Activated CD8-positive, alpha-beta T cell treated with anti-CD3 and anti-CD28 coated beads for 36 hours (primary cell): ENCODE measurements around the gene NDEL1. TPM values are rescaled to one million over a fixed set of nuclear protein-coding genes. Genes with fewer than 3 reads are reported as not detected.
"Not testable (repeated sequence)": the region's sequence is repeated elsewhere in the genome, so short reads cannot be mapped to it uniquely, and the experiment has no call there.

Experiments used
- ATAC-seq: fragments of 200-7000 bp; cut with Tn5 transposase; one replicate; pipeline ENCODE4 v1.10.0; 2021; ENCODE audit warnings: mild to moderate bottlenecking, moderate library complexity
- CTCF ChIA-PET: fragments of 350-600 bp; sonication (Branson Sonifier 250); formaldehyde crosslinking; loops from one replicate; lab custom pipeline; 2021; ENCODE audit warnings: antibody characterized with exemption; lab: Charles Lee
- POLR2A ChIA-PET: fragments of 350-600 bp; sonication (Branson Sonifier 250); formaldehyde crosslinking; loops from one replicate; lab custom pipeline; 2021; ENCODE audit warnings: antibody characterized with exemption; lab: Charles Lee
- DNase-seq: peaks from one replicate; pipeline ENCODE4 v3.0.0-alpha.2; 2020
- H3K27ac Mint-ChIP-seq: one replicate; pipeline ENCODE4 v1.8.0; 2021; ENCODE audit warnings: mild to moderate bottlenecking, mixed read lengths
- H3K27me3 Mint-ChIP-seq: one replicate; pipeline ENCODE4 v1.8.0; 2021; ENCODE audit warnings: mixed read lengths
- H3K36me3 Mint-ChIP-seq: one replicate; pipeline ENCODE4 v1.8.0; 2021; ENCODE audit warnings: low read depth, mixed read lengths
- H3K4me1 Mint-ChIP-seq: one replicate; pipeline ENCODE4 v1.8.0; 2021; ENCODE audit warnings: low read depth, mixed read lengths
- H3K4me3 Mint-ChIP-seq: one replicate; pipeline ENCODE4 v1.8.0; 2021; ENCODE audit warnings: mild to moderate bottlenecking, moderate library complexity, mixed read lengths
- H3K9me3 Mint-ChIP-seq: one replicate; pipeline ENCODE4 v1.8.0; 2021; ENCODE audit warnings: mixed read lengths
- intact Hi-C: fragments of 100-400 bp; cut with micrococcal nuclease; formaldehyde crosslinking; loops from one replicate; pipeline ENCODE4 v1.10.0; 2022
- total RNA-seq, 2 experiments: library from RNA; stranded (reverse); gene quantifications; one replicate each; pipeline ENCODE4 v1.2.3, GENCODE V29; 2021
- TF ChIP-seq, protein P1 (sequence below): fragments of 200-600 bp; IDR thresholded peaks from one replicate; pipeline ENCODE4 v1.8.0; 2022; ENCODE audit warnings: antibody characterized with exemption, mild to moderate bottlenecking

Gene NDEL1
- total RNA-seq, 2 experiments from 2014 or later = 48.1 to 53.9 TPM

DNA sequence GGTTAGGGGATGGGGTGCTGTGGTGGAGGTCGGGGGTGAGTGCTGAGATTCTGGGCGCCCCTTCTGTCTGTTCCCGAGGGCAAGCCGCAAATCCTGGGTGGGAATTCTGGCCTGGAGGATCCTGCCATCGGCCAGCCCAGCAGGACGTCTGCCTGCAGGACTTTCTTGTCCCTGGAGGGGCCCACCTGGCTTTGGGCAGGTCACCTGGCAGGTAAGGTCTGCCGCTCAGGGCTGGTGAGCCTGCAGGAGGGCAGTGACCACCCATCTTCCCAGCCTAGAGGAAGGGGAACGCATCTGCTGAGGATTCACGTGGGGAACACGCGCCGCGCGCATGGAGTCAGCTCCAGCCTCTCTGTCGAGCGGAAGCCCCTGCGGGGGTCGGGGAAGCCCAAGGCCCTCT lies 43.4 kb upstream of the NDEL1 start:
- H3K4me3 Mint-ChIP-seq = no peak overlapping the region
- peaks cover 14% of the 10 kb centered on the region for H3K4me1 Mint-ChIP-seq
- no peaks in the 10 kb centered on the region for H3K36me3 Mint-ChIP-seq
- ChIA-PET CTCF (interaction anchor here (1.5 to 3.0 kb wide), 3 partner anchors 9 to 18 kb away, joined by 5 to 10 read pairs (median 10); partner anchors contain the start of gene KRABD2), POLR2A (interaction anchor here (1.0 to 1.3 kb wide), 2 partner anchors 10 to 12 kb away, joined by 3 to 5 read pairs; no protein-coding TSS in a partner anchor)
- H3K27ac Mint-ChIP-seq = no peak overlapping the region
- TF ChIP-seq, protein P1, sequence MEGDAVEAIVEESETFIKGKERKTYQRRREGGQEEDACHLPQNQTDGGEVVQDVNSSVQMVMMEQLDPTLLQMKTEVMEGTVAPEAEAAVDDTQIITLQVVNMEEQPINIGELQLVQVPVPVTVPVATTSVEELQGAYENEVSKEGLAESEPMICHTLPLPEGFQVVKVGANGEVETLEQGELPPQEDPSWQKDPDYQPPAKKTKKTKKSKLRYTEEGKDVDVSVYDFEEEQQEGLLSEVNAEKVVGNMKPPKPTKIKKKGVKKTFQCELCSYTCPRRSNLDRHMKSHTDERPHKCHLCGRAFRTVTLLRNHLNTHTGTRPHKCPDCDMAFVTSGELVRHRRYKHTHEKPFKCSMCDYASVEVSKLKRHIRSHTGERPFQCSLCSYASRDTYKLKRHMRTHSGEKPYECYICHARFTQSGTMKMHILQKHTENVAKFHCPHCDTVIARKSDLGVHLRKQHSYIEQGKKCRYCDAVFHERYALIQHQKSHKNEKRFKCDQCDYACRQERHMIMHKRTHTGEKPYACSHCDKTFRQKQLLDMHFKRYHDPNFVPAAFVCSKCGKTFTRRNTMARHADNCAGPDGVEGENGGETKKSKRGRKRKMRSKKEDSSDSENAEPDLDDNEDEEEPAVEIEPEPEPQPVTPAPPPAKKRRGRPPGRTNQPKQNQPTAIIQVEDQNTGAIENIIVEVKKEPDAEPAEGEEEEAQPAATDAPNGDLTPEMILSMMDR = no peak
- no peaks in the 10 kb centered on the region for H3K9me3 Mint-ChIP-seq
- ATAC-seq = no peak
- no peak for DNase-seq
- intact Hi-C loops = no loop called here
- H3K27me3 Mint-ChIP-seq = peaks cover 2% of the 10 kb centered on the region

DNA sequence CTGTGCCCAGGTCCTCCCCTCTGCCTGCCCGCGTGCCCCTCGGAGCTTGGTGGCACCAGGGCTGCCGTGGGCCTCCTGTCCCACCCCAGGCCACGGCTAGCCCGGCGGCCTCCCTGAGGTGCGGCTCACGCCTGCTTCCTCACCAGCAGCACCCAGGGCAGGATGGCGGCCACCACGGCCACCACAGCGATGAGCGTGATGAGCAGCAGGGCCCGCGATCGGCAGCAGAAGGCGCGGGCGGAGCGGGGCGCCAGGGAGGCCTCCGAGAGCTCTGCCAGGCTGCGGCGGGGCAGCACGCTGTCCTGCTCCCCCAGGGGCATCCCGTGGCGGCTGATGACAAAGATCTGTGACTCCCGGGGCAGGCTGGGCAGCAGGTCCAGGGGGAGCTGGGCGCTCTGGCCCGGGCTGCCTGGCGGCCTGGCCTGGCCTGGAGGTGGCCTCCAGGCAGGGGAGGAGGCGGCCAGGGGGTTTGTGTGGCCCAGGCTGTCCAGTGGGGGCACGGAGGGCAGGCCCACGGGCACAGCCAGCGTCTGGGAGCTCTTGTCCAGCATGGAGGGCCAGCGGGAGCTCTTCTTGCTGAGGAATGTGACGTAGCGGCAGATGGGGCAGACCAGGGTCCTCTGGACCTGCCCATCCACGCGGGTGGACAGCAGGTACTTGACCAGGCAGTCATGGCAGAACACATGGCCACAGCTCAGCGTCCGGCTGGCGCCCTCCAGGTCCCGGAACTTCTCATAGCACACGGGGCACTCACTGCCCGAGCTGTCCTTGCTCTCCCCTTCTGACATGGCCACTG lies 42.8 kb upstream of the NDEL1 start:
- Mint-ChIP-seq H3K36me3 (no peaks in the 10 kb centered on the region), H3K27me3 (peaks cover 2% of the 10 kb centered on the region), H3K9me3 (no peaks in the 10 kb centered on the region), H3K27ac (peak overlapping the region; percentile 91), H3K4me1 (peaks cover 14% of the 10 kb centered on the region), H3K4me3 (no peak overlapping the region)
- no peak for ATAC-seq
- ChIA-PET CTCF (interaction anchor here (0.8 to 6.4 kb wide), 6 partner anchors 9 to 393 kb away, joined by 3 to 33 read pairs (median 7); partner anchors contain the start of gene KRABD2), POLR2A (interaction anchor here (0.6 to 1.3 kb wide), 4 partner anchors 9 to 670 kb away, joined by 3 to 5 read pairs (median 4); no protein-coding TSS in a partner anchor)
- DNase-seq = no peak
- intact Hi-C loops = no loop called here
- TF ChIP-seq, protein P1 = no peak

DNA sequence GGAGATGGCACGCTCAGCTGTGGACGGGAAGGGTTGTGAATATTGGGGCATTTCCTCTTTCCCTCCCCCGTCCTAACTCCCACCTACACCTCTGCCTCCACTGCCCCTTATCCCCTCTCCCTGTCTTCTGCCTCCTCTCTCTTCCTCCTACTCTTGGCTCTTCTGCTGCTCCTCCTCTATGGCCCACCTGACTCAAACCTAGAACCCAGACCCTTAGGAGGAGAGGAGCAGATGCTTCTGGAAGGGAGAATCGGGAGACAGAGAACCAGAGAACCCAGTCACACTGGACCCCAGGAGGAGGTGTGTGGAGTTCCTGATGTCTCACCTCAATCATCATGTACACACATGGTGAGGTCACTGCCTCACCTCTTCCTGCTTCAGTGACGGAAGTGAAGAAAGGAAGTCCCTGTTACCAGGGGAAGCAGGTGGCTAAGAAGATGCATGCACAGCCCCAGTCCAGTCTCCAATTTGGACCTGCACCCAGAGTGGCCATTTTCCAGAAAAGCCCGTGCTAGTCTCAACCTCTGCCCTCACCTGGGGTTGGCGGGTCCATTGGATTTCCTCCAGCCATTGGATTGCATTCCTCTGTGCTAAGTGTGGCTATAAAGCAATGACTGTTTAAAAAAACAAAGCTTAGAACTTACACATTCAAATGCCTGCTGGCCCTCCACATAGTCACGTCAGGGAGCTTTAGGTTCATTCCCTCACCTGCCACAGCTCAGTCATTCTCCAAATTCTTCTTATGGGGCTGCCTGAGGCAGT lies 42.0 kb upstream of the NDEL1 start:
- ATAC-seq (peak; percentile 98), DNase-seq (peak; percentile 72)
- H3K4me1 Mint-ChIP-seq = peaks cover 9% of the 10 kb centered on the region
- ChIA-PET CTCF (interaction anchor here (0.8 to 6.4 kb wide), 5 partner anchors 10 to 392 kb away, joined by 3 to 33 read pairs (median 3); no protein-coding TSS in a partner anchor), POLR2A (interaction anchor here (0.6 to 1.2 kb wide), 4 partner anchors 9 to 669 kb away, joined by 3 to 7 read pairs (median 4); no protein-coding TSS in a partner anchor)
- peak overlapping the region; percentile 91 for H3K27ac Mint-ChIP-seq
- no peak overlapping the region for H3K4me3 Mint-ChIP-seq
- H3K9me3 Mint-ChIP-seq = no peaks in the 10 kb centered on the region
- peaks cover 2% of the 10 kb centered on the region for H3K27me3 Mint-ChIP-seq
- TF ChIP-seq, protein P1 = no peak
- no peaks in the 10 kb centered on the region for H3K36me3 Mint-ChIP-seq
- intact Hi-C loops = no loop called here

DNA sequence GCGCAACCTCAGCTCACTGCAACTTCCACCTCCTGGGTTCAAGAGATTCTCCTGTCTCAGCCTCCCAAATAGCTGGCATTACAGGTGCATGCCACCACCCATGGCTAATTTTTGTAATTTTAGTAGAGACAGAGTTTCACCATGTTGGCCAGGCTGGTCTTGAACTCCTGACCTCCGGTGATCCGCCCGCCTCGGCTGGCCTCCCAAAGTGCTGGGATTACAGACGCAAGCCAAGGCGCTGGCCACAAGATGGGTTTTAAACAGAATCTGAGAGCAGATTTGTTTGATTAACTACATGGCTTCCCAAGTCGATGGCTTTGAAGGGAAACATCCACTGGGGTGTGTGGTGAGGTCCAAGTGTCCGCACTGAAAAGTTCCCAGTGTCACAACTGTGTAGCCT lies 41.2 kb upstream of the NDEL1 start:
- H3K27ac Mint-ChIP-seq, H3K4me3 Mint-ChIP-seq, H3K4me1 Mint-ChIP-seq, intact Hi-C loops, DNase-seq, H3K27me3 Mint-ChIP-seq, H3K9me3 Mint-ChIP-seq, ATAC-seq, H3K36me3 Mint-ChIP-seq: not testable (repeated sequence)
- ChIA-PET CTCF (interaction anchor here (1.1 to 6.4 kb wide), 4 partner anchors 11 to 391 kb away, joined by 3 to 33 read pairs (median 4); no protein-coding TSS in a partner anchor), POLR2A (interaction anchor here (0.6 to 1.2 kb wide), 3 partner anchors 10 to 619 kb away, joined by 3 to 7 read pairs (median 4); no protein-coding TSS in a partner anchor)

DNA sequence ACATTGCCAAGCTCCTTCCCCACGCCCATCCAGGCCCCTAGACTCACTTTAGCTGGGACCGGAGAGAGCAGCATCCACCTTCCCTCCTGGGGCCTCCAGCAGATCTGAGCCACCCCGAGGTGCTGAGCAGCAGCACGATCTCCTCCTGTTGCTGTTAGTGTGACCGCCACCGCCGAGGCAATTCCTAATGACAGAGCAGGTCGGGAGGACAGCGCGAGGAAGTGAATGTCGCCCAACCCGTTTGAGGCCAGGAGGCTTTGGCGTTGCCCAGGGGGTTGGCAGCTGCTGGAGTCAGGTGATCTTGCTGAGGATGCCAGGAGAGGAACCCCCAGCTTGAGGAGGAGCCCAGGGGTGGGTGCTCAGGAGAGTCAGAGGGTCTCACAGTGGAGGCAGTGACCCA lies 38.0 kb upstream of the NDEL1 start, which contains the start of gene RNF222:
TSS of gene RNF222 (minus strand) at position 192 of the 400 bp plus-strand sequence. CDS start 4,366 bp downstream, outside the sequence.
- intact Hi-C loops = no loop called here
- DNase-seq (no peak), ATAC-seq (no peak)
- ChIA-PET POLR2A (interaction anchor here (2.2 kb wide), 1 partner anchor 15 kb away, joined by 5 read pairs; no protein-coding TSS in a partner anchor), CTCF (interaction anchor here (1.1 to 6.4 kb wide), 2 partner anchors 13 to 39 kb away, joined by 3 to 33 read pairs; no protein-coding TSS in a partner anchor)
- no peak within 1 kb of the TSS for H3K27ac Mint-ChIP-seq
- peaks cover 9% of the 10 kb centered on the region for H3K4me1 Mint-ChIP-seq
- TF ChIP-seq, protein P1 = no peak
- H3K4me3 Mint-ChIP-seq = no peak within 1 kb of the TSS
- H3K27me3 Mint-ChIP-seq = peaks cover 18% of the 10 kb centered on the region
- H3K36me3 Mint-ChIP-seq = no peaks in the 10 kb centered on the region
- no peaks in the 10 kb centered on the region for H3K9me3 Mint-ChIP-seq
